ENCODE measurements around the gene DNAJC4.

The DNAJC4 gene

DNA sequence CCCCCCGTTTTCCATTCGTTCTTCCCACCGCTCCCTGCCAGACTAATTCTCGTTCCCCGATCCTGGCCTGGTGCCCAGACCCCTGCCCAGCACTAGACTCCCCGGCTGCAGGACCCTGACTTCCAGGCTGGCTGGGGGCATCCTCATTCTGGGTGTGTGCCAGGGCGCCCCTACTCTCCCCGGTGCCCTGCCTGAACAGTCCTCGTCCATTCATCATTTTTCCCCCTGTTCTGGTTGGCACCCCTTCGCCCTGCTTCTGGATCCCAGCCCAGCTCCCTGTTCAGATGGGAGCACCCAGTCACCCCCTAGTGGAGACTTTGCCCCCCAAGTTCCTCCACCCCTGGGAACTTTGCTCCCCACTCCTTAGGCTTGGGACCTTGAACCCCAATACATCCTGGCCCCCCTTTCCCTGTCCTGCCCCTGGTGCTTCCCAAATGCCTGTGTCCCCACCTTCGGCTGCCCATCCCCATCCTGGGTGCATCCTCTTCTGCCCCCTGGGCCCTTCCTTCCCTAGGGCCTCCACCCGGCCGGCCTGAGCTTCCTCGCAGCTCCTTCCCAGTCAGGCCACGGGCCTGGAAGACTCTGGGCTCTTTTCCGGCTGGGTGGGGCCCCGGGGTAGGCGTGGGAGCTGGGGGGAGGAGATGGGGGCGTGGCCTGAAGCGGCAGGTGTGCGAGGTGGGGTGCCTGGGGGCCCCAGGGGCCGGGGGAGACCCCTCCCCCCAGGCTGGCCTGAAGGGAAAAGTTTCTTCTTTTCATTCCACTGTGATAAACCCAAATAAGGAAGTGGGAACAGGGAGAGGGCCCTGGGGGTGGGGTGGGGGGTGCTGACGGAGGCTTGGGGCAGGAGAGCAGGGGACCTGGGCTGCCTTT, 21.9 kb downstream of the DNAJC4 start:
- peaks cover 35% of the 10 kb centered on the region for H3K4me1 ChIP-seq (ENCODE audit: control insufficient read depth, insufficient read depth, low read length)
- no peaks in the 10 kb centered on the region for H3K27me3 ChIP-seq (ENCODE audit: control insufficient read depth in 1 of 2, insufficient read depth in 2 of 2, low read length in 2 of 2)
- peak overlapping the region; percentile 69 to 75 for H3K9ac ChIP-seq (ENCODE audit: low read length in 2 of 2)
- H3K27ac ChIP-seq (ENCODE audit: low read length) = no peak overlapping the region
- no peaks in the 10 kb centered on the region for H3K9me3 ChIP-seq (ENCODE audit: control insufficient read depth in 2 of 2, low read length in 2 of 2)
- H3K36me3 ChIP-seq (ENCODE audit: control insufficient read depth in 2 of 2, insufficient read depth in 2 of 2, low read length in 2 of 2) = peaks cover 9 to 10% of the 10 kb centered on the region in 2 donors
- H3K4me3 ChIP-seq (ENCODE audit: low read length in 2 of 2) = peak overlapping the region; percentile 77 to 81

DNA sequence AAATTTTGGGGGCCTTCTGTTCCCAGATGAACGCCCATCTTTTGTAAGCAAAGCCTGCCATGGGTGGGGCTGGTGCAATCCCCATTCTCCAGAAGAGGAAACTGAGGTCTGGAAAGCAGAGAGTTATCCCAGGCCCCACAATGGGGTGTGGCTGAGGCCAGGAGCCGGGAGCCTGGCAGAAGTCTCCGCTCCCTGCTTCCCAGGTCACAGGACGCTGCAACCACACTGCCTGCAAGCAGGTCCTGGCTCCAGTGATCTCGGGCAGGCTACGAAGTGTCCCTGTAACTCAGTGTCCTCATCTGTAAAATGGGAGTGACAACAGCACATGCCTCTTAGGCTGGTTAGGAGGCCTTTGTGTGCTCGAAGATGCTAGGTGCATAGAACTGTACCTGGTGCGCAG, 22.7 kb downstream of the DNAJC4 start:
- Histone ChIP-seq H3K4me3 (ENCODE audit: low read length in 2 of 2) (peak overlapping the region in 1 of 2 donors; percentile 81), H3K27ac (ENCODE audit: low read length) (no peak overlapping the region), H3K9ac (ENCODE audit: low read length in 2 of 2) (peak overlapping the region in 1 of 2 donors; percentile 2), H3K4me1 (ENCODE audit: control insufficient read depth, insufficient read depth, low read length) (peaks cover 28% of the 10 kb centered on the region), H3K9me3 (ENCODE audit: control insufficient read depth in 2 of 2, low read length in 2 of 2) (no peaks in the 10 kb centered on the region), H3K27me3 (ENCODE audit: control insufficient read depth in 1 of 2, insufficient read depth in 2 of 2, low read length in 2 of 2) (no peaks in the 10 kb centered on the region), H3K36me3 (ENCODE audit: control insufficient read depth in 2 of 2, insufficient read depth in 2 of 2, low read length in 2 of 2) (peaks cover 9 to 10% of the 10 kb centered on the region in 2 donors)

DNA sequence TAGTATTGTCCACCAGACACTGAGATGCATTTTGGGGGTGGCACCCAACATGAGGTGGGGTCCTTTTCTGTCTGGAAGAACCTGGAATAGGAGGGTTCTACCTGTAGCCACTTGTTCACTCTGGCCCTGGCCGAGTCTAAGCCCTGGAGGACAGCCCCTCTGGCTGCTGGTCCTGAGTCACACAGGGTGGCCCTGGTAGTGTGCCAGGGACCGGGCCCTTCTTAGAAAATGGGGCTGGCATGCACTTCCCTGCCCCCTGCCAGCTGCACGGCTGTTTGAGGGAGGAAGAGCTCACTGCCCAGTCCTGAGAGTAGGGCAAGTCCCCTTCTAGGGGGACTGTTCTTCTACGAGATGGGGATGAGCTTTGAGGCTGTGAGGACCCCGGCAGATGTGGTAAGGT, 23.1 kb downstream of the DNAJC4 start:
- peak overlapping the region in 1 of 2 donors; percentile 21 for H3K9ac ChIP-seq (ENCODE audit: low read length in 2 of 2)
- H3K4me1 ChIP-seq (ENCODE audit: control insufficient read depth, insufficient read depth, low read length) = peaks cover 28% of the 10 kb centered on the region
- H3K27me3 ChIP-seq (ENCODE audit: control insufficient read depth in 1 of 2, insufficient read depth in 2 of 2, low read length in 2 of 2) = no peaks in the 10 kb centered on the region
- peak overlapping the region in 1 of 2 donors; percentile 81 for H3K4me3 ChIP-seq (ENCODE audit: low read length in 2 of 2)
- H3K9me3 ChIP-seq (ENCODE audit: control insufficient read depth in 2 of 2, low read length in 2 of 2) = no peaks in the 10 kb centered on the region
- H3K36me3 ChIP-seq (ENCODE audit: control insufficient read depth in 2 of 2, insufficient read depth in 2 of 2, low read length in 2 of 2) = peaks cover 11 to 13% of the 10 kb centered on the region in 2 donors
- H3K27ac ChIP-seq (ENCODE audit: low read length) = no peak overlapping the region

DNA sequence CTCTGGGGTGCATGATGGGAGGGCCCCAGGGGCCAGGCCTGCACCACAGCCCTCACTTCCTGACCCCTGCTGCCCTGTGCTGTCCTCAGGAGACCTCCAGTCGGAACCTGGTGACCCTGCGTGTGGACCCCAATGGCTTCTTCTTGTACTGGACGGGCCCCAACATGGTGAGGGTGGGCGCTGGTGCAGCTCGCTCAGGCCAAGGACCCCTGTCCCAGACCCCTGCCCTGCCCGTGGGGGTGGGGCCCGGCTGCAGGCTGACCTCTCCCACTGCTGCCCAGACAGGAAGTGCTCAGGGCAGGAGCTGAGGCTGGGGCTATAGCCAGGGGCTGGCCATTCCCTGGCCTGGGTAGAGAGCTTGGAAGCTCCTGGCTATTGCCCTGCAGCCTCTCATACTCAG, 24.0 kb downstream of the DNAJC4 start:
- H3K4me3 ChIP-seq (ENCODE audit: low read length in 2 of 2) = no peak overlapping the region
- H3K9me3 ChIP-seq (ENCODE audit: control insufficient read depth in 2 of 2, low read length in 2 of 2) = no peaks in the 10 kb centered on the region
- peaks cover 14 to 15% of the 10 kb centered on the region in 2 donors for H3K36me3 ChIP-seq (ENCODE audit: control insufficient read depth in 2 of 2, insufficient read depth in 2 of 2, low read length in 2 of 2)
- H3K27ac ChIP-seq (ENCODE audit: low read length) = no peak overlapping the region
- H3K27me3 ChIP-seq (ENCODE audit: control insufficient read depth in 1 of 2, insufficient read depth in 2 of 2, low read length in 2 of 2) = no peaks in the 10 kb centered on the region
- no peak overlapping the region for H3K9ac ChIP-seq (ENCODE audit: low read length in 2 of 2)
- peaks cover 28% of the 10 kb centered on the region for H3K4me1 ChIP-seq (ENCODE audit: control insufficient read depth, insufficient read depth, low read length)

DNA sequence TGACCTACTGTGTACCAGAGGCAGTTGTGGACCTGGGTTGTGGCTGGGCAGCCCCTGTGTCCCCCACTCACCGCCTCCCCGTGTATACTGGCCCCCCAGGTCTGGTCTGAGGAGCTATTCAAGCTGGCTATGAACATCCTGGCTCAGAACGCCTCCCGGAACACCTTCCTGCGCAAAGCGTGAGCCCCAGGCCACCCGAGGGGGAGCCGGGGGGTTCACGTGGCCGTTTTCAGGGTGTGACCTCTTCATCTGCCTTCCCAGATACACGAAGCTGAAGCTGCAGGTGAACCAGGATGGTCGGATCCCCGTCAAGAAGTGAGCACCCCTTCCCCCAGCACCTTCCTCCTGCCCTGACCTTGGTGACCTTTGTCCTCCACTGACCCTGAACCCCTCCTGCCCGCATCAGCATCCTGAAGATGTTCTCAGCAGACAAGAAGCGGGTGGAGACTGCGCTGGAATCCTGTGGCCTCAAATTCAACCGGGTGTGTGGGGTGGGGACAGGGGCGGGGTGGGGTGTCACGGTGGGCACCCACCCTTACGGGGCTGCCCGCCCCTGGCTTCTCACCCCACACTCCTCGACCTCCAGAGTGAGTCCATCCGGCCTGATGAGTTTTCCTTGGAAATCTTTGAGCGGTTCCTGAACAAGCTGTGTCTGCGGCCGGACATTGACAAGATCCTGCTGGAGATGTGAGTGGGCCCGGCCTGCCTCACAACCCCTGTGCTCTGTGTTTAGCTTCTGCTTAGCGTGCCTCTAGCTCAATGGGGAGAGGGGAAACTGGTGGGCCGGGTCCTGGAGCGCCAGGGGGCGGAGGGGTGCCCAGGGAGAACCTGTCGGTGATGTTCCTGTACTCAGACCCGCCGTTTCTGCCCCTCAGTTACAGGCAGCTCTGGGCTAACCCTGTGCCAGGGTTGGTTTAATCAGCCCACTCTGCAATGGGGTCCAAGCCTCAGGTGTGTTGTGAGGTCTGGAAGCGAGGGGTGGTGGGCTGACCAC, 25.1 kb downstream of the DNAJC4 start:
- Histone ChIP-seq H3K36me3 (ENCODE audit: control insufficient read depth in 2 of 2, insufficient read depth in 2 of 2, low read length in 2 of 2) (peaks cover 14 to 15% of the 10 kb centered on the region in 2 donors), H3K4me3 (ENCODE audit: low read length in 2 of 2) (no peak overlapping the region), H3K27ac (ENCODE audit: low read length) (no peak overlapping the region), H3K27me3 (ENCODE audit: control insufficient read depth in 1 of 2, insufficient read depth in 2 of 2, low read length in 2 of 2) (no peaks in the 10 kb centered on the region), H3K4me1 (ENCODE audit: control insufficient read depth, insufficient read depth, low read length) (peaks cover 28% of the 10 kb centered on the region), H3K9me3 (ENCODE audit: control insufficient read depth in 2 of 2, low read length in 2 of 2) (no peaks in the 10 kb centered on the region), H3K9ac (ENCODE audit: low read length in 2 of 2) (no peak overlapping the region)

DNA sequence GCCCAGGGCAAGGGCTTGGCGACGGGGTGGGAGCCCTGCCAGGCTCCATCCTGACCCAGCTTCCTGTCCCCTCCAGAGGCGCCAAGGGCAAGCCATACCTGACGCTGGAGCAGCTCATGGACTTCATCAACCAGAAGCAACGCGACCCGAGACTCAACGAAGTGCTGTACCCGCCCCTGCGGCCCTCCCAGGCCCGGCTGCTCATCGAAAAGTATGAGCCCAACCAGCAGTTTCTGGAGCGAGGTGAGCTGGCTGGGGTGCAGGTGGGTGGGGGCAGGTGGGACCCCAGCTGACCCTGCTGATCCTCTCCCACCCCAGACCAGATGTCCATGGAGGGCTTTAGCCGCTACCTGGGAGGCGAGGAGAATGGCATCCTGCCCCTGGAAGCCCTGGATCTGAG, 26.0 kb downstream of the DNAJC4 start:
- peaks cover 14 to 17% of the 10 kb centered on the region in 2 donors for H3K36me3 ChIP-seq (ENCODE audit: control insufficient read depth in 2 of 2, insufficient read depth in 2 of 2, low read length in 2 of 2)
- no peak overlapping the region for H3K4me3 ChIP-seq (ENCODE audit: low read length in 2 of 2)
- no peaks in the 10 kb centered on the region for H3K27me3 ChIP-seq (ENCODE audit: control insufficient read depth in 1 of 2, insufficient read depth in 2 of 2, low read length in 2 of 2)
- no peak overlapping the region for H3K9ac ChIP-seq (ENCODE audit: low read length in 2 of 2)
- peaks cover 21% of the 10 kb centered on the region for H3K4me1 ChIP-seq (ENCODE audit: control insufficient read depth, insufficient read depth, low read length)
- no peak overlapping the region for H3K27ac ChIP-seq (ENCODE audit: low read length)
- H3K9me3 ChIP-seq (ENCODE audit: control insufficient read depth in 2 of 2, low read length in 2 of 2) = no peaks in the 10 kb centered on the region

DNA sequence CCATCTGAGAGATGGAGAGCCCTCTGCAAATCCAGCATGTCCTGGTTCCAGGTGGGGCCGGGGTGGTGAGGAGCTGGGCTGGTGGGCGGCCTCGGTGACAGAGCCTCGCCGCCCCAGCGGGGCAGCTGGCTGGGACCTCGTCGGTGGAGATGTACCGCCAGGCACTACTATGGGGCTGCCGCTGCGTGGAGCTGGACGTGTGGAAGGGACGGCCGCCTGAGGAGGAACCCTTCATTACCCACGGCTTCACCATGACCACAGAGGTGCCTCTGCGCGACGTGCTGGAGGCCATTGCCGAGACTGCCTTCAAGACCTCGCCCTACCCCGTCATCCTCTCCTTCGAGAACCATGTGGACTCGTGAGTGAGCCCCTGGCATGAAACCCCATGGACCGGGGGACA, 28.0 kb downstream of the DNAJC4 start:
- Histone ChIP-seq H3K4me1 (ENCODE audit: control insufficient read depth, insufficient read depth, low read length) (peaks cover 5% of the 10 kb centered on the region), H3K36me3 (ENCODE audit: control insufficient read depth in 2 of 2, insufficient read depth in 2 of 2, low read length in 2 of 2) (peaks cover 26 to 27% of the 10 kb centered on the region in 2 donors), H3K4me3 (ENCODE audit: low read length in 2 of 2) (no peak overlapping the region), H3K27ac (ENCODE audit: low read length) (no peak overlapping the region), H3K9me3 (ENCODE audit: control insufficient read depth in 2 of 2, low read length in 2 of 2) (no peaks in the 10 kb centered on the region), H3K9ac (ENCODE audit: low read length in 2 of 2) (no peak overlapping the region), H3K27me3 (ENCODE audit: control insufficient read depth in 1 of 2, insufficient read depth in 2 of 2, low read length in 2 of 2) (no peaks in the 10 kb centered on the region)

DNA sequence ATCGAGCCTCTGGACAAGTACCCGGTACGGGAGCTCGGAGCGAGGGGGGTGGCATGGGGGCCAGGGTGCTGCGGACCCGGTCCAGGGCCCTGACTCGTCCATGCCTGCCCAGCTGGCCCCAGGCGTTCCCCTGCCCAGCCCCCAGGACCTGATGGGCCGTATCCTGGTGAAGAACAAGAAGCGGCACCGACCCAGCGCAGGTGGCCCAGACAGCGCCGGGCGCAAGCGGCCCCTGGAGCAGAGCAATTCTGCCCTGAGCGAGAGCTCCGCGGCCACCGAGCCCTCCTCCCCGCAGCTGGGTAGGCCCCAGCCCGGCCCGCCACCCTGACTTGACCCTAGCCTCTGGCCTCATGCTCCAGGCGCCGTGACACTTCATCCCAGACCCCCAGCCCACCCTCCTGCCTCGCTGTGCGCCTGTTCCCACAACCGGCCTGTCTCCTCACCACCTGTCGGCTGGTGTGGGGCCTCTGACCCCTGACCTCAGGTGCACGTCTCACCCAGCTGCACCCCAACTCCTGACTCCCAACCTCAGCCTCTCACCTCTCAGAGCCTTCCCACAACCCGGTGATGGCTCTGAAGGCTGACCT, 28.7 kb downstream of the DNAJC4 start:
- Histone ChIP-seq H3K9me3 (ENCODE audit: control insufficient read depth in 2 of 2, low read length in 2 of 2) (no peaks in the 10 kb centered on the region), H3K36me3 (ENCODE audit: control insufficient read depth in 2 of 2, insufficient read depth in 2 of 2, low read length in 2 of 2) (peaks cover 26 to 28% of the 10 kb centered on the region in 2 donors), H3K4me1 (ENCODE audit: control insufficient read depth, insufficient read depth, low read length) (no peaks in the 10 kb centered on the region), H3K4me3 (ENCODE audit: low read length in 2 of 2) (no peak overlapping the region), H3K27ac (ENCODE audit: low read length) (no peak overlapping the region), H3K9ac (ENCODE audit: low read length in 2 of 2) (no peak overlapping the region), H3K27me3 (ENCODE audit: control insufficient read depth in 1 of 2, insufficient read depth in 2 of 2, low read length in 2 of 2) (no peaks in the 10 kb centered on the region)

DNA sequence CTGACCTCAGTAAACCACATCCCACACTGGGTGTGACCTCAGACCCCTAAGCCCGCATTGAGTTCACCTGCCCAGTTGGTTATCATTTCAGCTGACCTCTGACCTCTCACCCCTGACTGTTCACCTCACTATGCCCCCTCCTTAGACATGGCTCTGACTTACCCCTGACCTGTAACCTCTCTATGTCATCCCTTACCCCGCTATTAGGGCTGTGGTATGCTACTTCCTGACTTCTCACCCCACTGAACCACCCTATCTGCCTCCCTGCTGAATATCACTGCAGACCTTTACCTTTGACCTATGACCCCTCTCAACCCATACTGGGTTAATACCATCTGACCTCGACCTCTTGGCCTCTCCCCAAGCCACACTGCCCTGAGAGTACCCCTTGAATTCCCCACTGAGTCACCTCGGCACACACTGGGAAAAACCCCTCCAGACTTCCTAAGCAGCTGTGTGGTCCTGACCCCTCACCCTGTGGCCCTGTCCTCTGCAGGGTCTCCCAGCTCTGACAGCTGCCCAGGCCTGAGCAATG, 29.3 kb downstream of the DNAJC4 start:
- Histone ChIP-seq H3K4me3 (ENCODE audit: low read length in 2 of 2) (no peak overlapping the region), H3K36me3 (ENCODE audit: control insufficient read depth in 2 of 2, insufficient read depth in 2 of 2, low read length in 2 of 2) (peaks cover 26 to 32% of the 10 kb centered on the region in 2 donors)

DNA sequence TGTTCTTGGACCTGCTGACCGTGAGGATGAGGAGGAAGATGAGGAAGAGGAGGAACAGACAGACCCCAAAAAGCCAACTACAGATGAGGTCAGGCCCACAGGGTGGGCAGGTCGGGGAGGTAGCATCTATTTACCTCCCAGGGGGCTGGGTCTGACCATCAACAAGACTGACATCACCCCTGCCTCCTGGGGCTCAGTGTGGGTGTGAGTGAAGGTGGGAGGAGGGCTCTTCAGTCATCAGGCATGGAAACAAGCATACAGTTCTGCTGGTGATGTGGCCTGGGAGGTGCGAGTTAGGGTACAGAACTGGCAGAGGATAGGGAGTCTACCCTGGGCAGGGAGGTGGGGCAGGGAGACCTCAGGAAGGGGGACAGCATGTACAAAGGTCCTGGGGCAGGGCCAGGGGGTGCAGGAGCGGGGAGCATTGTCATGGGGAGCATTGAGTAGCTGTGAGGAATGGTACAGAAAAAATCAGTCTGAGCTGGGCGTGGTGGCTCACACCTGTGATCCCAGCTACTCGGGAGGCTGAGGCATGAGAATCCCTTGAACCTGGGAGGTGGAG, 29.9 kb downstream of the DNAJC4 start:
- Histone ChIP-seq H3K4me1 (ENCODE audit: control insufficient read depth, insufficient read depth, low read length) (no peaks in the 10 kb centered on the region), H3K4me3 (ENCODE audit: low read length in 2 of 2) (no peak overlapping the region), H3K27me3 (ENCODE audit: control insufficient read depth in 1 of 2, insufficient read depth in 2 of 2, low read length in 2 of 2) (no peaks in the 10 kb centered on the region), H3K9me3 (ENCODE audit: control insufficient read depth in 2 of 2, low read length in 2 of 2) (no peaks in the 10 kb centered on the region), H3K27ac (ENCODE audit: low read length) (no peak overlapping the region), H3K36me3 (ENCODE audit: control insufficient read depth in 2 of 2, insufficient read depth in 2 of 2, low read length in 2 of 2) (peaks cover 26 to 31% of the 10 kb centered on the region in 2 donors), H3K9ac (ENCODE audit: low read length in 2 of 2) (no peak overlapping the region)

More for the DNA sequence above, 29.3 kb downstream of the DNAJC4 start:
- Histone ChIP-seq H3K9ac (ENCODE audit: low read length in 2 of 2) (no peak overlapping the region), H3K27ac (ENCODE audit: low read length) (no peak overlapping the region), H3K9me3 (ENCODE audit: control insufficient read depth in 2 of 2, low read length in 2 of 2) (no peaks in the 10 kb centered on the region), H3K27me3 (ENCODE audit: control insufficient read depth in 1 of 2, insufficient read depth in 2 of 2, low read length in 2 of 2) (no peaks in the 10 kb centered on the region), H3K4me1 (ENCODE audit: control insufficient read depth, insufficient read depth, low read length) (no peaks in the 10 kb centered on the region)

All from stomach smooth muscle (tissue), 2 donors.